NK-92 treated with Interleukin-12 subunit alpha and Interleukin-12 subunit beta, amount 100 ng/mL, for 24 hours (cell line): ENCODE measurements around the gene CLPTM1L.
"Not testable (repeated sequence)": the region's sequence is repeated elsewhere in the genome, so short reads cannot be mapped to it uniquely, and the experiment has no call there.

Experiments used
- DNase-seq: peaks from one replicate; lab custom pipeline; 2025; lab: John Stamatoyannopoulos, UW

The CLPTM1L gene

DNA sequence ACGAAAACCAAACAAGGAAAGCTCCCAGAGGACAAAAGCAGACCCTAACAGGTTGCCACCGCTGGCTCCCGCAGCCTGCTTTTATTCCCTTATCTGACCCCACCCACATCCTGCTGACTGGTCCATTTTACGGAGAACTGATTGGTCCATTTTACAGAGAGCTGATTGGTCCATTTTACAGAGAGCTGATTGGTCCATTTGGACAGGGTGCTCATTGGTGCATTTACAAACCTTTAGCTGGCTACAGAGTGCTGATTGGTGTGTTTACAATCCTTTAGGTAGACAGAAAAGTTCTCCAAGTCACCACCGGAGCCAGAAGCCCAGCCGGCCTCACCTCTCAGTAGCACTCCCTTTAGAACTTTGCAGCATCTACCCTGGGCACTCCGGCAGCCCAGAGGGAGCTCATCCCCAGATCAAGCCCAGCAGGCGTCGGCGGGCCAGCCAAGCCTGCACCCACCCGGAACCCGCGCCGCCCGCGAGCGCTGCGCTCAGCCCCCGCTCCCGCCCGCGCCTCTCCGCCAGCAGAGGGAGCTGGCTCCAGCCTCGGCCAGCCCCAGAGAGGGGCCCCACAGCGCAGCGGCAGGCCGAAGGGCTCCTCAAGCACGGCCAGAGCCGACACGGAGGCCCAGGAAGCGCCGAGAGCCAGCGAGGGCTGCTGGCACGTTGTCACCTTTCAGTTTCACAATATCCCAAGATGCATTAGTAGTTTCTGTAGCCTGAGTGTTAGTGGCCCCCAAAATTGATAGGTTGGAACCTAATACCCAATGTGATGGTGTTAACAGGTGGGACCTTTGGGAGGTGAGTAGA, 35.3 kb upstream of the CLPTM1L start:
- no peak for DNase-seq

DNA sequence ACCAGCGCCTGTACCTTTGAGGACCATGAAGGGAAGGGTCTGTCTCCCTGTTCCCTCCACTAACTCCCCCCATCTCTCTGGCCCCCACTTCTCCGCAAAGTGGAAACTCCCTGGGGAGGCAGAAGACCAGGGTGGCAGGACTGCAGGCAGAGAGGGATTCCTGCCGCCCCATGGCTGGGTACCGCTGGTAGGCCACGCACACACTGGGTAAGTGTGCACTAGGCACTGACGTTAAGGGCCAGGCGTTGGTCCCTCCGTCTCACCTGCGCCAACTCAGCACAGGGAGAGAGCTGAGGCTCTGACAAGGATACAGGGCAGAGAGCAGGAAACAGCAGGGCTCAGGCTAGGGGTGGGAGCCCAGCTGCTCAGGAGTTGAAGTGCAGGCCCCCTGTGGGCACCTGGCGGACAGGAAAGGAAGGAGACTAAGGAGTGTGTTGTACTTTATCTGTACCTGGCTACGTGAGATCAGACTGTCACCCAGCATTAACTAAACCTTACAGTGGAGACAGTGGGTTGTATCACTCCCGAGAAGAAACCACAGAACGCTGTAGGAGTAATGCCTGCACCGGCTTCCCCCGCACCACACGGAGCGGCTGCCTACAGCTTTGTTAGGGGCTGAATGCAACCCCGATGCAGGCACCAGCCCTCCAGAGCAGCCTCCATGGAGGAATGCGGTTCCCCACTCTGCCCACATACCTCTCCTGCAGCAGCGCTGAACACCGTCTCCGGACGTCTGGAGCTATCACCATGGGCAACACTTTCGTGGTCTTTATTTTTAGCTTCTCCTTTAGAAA, 34.2 kb upstream of the CLPTM1L start:
- no peak for DNase-seq

DNA sequence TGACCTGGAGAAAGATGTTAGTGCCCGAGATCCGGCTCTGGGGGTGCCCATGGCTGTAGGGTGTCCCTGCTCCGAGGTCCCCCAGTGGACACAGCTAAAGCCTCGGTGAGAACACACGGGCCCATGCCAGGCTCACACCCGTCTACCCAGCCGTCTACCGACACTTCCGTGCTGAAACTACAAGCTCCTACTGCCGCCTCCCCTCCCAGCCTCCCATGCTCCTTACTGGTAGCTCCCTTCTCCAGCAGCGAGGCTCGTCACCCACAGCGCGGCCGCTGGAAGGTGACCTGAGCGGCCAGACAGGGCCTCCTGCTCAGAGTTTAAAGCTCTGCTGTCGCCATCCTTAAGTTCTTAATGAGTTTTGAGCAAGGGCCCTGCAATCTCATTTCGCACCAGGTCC, 33.2 kb upstream of the CLPTM1L start:
- DNase-seq: no peak

DNA sequence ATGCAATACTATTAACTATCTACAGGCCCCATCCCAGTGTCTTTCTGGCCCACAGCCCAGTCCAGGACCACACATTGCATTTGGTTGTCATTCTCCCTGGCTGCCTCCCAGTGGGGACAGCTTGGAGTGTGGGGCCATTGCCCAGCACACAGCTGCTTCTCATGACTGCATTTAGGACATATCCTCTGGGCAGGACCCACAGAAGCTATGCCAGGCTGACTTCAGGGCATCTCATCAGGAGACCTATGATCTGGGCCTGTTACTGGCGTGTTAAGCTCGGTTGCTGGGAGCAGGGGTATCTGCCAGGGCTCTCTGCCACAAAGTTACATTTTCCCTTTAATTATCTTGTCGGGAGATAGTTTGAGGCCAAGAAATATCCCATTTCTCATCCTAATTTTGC, 32.1 kb upstream of the CLPTM1L start:
- DNase-seq: no peak

DNA sequence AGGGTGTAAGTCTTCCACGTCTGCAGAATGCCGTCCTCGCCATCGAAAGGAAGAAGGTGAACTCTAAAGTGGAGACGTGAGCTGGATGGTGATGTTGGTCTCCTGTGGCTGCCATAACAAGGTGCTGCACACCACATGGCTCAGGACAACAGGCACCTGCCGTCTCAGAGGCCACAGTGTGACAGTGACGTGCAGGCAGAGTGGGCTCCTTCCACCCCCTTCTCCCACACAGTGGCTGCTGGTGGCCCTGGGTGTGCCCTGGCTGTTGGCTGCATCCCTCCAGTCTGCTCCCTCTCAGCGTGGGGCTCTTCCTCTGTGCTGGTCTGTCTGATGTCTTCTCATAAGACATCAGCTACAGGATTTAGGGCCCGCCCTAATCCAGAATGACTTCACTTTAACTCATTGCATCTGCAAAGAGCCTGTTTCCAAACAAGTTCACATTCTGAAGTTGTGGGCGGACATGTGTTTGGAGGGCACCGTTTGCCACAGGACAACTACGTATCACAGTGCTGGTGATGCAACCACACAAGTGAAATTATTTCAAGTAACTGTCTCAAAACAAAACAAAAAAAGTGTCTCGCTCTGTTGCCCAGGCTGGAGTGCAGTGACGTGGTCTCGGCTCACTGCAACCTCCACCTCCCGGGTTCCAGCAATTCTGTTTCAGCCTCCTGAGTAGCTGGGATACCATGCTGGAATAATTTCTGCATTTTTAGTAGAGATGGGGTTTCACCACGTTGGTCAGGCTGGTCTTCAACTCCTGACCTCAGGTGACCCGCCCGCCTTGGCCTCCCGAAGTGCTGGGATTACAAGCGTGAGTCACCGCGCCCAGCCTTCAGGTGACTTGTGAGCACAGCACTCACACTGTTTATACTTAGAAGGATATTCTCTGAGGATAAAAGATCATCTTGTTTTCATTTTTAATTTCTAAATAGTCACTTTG, 31.2 kb upstream of the CLPTM1L start:
- DNase-seq: no peak

DNA sequence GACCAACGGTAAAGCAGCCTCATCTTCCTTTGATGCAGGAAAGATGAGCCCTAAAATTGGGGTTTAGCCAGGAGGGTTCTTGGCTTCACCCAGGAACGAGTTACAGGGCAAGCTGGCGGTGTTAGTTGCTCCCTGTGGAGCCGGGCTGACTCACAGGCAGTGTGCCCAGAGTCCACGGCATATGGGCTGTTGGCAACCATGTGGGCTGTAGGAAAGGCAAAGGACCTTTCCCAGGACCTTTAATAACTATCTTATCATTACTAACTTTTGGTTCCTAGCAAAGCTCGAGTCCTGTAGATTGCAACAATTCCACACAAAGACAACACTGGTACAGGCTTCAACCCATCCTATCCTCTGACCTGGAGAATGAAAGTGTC, 29.8 kb upstream of the CLPTM1L start:
- DNase-seq: no peak

DNA sequence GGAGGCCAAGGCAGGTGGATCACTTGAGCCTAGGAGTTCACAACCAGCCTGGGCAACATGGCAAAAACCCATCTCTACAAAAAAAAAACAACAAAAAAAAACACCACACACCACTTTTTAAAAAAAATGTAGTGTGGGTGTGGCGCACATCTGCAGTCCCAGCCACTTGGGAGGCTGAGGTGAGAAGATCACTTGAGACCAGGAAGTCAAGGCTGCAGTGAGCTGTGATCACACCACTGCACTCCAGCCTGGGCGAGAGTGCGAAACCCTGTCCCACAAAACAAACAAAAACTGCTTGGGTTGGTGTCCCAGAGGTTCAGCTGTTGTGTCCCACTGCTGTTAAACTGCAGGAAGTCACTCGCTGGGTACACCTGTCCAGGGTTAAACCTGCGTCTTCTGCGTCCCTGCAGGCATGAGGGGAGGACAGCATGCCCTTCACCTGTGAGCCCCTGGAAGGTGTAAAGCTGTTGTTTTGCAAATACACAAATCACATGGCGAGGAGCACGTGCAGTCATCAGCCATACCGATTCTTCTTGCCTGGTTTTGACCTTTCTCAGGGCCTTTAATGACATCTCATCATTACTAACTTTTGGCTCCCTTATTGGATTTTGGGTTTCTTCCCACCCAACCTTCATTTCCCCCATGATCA, 29.3 kb upstream of the CLPTM1L start:
- DNase-seq: no peak

DNA sequence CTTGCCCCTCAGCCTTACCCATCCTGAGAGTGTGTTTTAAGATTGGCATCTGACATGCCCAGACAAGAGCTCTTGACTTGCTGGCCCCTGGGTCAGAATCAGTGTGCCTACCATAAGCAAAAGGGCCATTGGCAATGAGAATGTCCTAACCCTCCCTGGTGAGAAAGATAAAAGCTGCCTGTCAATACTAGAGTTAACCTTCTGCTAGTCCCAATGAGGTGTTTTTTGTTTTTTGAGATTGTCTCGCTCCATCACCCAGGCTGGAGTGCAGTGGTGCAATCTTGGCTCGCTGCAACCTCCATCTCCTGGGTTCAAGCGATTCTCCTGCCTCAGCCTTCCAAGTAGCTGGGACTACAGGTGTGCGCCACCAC, 27.1 kb upstream of the CLPTM1L start:
- DNase-seq: not testable (repeated sequence)

DNA sequence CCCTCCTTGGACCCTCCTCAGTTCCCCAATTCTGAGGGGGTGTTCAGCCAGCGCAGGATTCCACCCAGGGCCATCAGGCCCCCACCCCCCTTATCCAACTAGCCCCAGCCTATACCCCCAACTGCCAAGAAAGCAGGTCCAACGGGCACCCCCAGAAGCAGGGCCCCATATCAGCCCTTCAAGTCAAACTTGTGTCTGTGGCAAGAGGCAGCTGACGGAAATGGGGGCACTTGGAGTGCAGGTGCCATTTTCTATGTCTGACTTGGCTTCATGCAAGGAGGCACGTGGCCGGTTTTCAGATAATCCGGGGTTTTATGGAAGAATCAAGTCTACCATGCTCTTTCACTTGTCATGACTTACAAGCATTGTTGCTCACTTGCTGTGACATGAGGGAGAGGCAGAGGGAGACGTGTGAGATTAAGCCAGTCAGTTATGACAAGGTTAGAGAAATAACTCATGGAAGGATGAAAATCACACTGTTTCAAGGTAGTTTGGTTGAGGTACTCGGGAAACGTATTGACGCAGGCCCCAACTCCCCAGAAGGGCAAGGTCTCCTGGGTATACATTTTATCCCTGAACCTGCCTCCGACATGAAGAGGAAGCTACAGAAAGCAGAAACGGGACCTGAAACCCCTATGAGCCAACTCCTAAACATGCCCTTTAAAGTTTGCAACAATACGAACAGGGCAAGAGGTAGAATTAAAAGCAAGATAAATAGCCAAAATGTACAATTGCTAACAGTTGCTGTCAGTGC, 26.5 kb upstream of the CLPTM1L start:
- no peak for DNase-seq

DNA sequence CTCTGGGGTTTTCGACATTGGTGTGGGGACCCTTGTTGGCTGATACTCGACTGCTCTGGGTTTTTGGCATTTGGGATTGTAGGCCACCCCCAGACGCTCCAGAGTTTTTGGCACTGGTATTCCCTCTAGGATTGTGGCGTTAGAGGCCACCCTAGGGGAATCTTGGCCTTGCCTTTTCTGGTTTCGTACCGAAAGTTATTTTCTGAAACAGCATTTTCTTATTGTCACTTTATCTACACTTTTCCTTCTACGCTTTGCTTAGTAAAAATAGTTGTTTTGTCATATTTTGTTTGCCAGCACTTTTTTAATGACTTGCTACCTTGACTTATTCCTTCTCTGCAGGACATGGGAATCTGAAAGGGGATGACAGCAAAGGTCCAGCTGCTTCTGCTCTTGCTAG, 25.1 kb upstream of the CLPTM1L start:
- DNase-seq: no peak

DNA sequence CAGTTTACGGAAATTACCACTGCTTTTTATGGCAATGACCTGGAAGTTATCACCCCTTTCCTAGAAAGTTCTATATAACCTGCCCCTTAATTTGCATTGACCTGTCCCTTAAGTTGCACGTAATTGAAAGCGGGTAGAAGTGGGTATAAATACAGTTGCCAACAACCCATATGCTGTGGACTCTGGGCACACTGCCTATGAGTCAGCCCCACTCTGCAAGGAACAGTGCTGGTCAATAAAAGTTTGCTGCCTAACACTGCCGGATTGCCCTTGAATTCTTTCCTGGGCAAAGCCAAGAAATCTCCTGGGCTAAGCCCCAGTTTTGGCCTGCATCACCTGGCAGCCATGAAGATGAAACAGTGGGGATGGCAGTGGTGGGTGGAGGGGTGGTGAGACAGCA, 23.9 kb upstream of the CLPTM1L start:
- DNase-seq: no peak

DNA sequence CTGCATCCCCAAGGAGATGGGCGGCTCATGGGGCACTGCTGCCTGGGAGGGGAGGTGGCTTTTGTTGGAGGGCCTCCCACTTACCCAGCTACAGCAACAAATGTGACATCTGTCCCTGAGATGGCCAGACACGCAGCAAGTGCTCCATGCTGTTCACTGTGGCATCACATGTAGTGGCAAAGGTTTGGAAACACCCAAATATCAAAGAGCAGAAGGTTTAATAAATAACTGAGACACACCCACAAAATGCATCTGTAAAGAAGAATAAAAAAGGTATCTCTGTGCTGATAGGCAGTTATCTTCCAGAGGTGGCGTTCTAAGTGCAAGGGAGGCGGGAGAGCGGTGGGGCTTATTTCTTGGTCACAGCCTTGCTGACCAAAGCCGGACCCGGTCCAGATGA, 23.3 kb upstream of the CLPTM1L start:
- no peak for DNase-seq

DNA sequence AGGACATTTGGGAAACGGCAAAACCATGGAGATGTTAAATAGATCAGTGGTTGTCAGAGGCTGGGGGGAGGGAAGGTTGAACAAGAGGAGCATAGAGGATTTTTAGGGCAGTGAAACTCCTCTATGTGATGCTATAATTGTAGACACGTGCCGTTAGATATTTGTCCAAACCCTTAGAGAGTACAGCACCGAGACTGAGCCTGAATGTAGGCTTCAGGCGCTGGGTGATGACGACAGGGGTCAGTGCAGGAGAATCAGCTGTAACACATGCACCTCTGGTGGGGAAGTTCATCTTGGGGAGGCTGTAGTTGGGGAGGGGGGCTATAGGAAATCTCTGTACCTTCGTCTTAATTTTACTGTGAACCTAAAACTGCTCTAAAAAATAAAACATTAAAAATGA, 22.2 kb upstream of the CLPTM1L start:
- no peak for DNase-seq

DNA sequence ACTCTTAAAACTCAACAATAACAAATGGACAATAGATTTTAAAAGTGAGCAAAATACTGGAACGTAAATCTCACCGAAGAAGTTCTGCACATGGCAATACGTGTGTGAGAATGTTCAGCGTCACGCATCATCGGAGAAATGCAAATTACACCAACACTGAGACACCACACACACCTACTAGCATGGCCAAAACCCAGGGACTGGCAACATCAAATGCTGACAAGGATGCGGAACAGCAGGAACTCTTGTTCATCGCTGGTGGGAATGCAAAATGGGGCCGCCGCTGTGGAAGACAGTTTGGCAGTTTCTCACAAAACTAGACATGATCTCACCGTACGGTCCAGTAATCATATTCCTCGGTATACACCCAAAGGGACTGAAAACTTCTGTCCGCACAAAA, 21.6 kb upstream of the CLPTM1L start:
- DNase-seq: no peak

DNA sequence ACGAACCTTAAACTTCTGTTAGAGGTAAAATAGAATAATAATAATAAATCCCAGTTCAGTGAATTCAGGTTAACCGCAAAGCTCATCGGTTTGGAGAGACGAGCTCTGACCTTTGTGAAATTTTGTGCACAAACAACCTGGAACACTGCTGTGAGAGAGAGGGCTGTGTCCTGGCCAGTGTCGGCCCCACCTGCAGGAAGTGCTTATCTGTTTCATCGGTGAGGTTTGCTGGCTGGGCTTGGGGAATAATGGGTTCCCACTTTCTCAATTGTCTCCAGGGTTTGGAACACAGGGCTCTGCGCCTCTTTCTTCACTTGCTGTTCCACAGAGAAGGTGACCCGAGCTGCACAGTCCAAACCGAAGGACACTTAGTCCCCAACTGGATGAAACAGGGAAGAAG, 19.3 kb upstream of the CLPTM1L start:
- no peak for DNase-seq

DNA sequence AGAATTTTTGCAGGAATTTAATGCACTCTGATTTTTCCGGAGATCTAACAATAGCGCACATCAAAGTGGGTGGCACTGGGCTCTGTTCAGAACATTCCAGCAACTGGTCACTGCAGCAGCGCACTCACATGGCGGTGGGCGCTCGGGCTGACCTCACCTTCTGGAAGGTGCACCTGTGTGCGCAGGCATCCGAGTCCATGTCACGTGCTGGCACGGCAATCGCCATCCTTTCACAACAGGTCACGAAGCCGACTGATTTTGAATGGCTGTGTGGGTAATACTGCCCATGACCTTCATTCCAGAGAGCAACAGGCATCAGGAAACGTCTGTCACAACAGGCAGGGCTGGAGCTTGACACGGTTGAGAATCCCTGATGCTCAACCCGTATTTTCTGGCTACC, 18.7 kb upstream of the CLPTM1L start:
- no peak for DNase-seq

DNA sequence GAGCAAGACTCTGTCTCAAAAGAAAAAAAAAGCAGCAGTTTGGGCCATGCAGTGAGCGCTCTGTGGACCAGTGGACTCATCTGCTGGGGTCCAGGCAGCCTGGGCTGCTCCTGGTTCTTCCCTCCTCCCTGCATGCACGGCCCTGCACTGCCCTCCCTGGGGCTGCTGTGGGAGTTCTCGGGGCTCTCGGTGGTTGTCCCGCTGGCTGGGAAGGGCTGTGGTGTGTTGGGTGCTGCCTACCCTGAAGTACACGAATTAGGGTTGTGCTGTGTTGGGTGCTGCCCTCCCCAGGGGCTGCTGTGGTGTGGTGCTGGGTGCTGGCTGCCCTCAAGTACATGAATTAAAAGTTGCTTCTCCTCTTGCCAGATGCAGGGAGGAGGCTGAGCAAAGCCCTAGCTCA, 18.3 kb upstream of the CLPTM1L start:
- no peak for DNase-seq

DNA sequence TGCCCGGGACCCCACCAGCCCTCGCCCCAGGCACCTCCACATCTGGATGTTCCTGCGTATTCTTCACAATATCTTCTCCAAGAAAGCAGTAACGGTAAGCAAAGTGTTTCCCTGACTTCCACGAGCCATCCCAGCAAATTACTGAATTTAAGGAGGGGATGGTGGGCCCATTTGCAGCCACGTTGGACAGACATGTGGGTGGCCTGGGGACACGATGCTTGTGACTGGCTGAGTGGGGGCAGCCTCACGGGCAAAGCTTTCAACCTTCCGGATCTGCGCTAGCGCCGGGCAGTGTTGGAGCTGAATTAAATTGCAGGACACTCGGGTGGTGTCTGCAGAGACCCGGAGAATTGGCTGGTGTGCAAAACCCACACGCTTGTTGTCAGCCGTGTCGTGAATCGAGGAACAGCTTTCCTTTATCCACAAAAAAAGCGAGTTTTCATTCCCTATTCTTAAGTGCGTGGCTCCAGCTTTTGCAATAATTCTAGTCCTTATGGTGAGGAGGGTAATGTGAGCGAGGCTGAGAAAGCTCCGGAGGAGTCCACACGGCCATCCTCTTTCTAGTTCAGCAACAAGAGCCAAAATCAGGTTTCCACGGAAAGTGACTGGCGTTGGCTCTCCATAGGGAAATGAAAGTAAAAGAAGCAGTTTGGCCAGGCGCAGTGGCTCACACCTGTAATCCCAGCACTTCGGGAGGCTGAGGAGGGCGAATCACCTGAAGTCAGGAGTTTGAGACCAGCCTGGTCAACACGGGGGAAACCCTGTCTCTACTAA, 17.5 kb upstream of the CLPTM1L start:
- no peak for DNase-seq

DNA sequence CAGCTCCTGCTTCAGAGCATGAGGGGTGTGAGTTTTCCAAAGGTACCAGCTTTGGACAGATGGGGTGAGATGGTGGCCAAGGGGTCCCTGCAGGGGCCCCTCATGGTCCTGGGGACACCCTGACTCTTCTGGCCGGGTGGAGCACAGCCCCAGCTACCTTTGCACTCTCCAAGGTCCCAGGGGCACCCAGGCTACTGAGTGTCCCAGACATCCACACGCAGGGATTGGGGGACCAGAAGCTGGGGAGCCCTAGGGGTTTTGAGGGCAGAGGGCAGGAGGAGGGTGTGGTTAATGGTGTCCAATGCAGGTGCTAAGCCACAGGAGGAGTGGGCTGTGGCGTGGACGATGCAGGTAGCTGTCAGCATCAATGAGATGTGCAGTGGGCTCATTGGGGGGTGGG, 16.0 kb upstream of the CLPTM1L start:
- no peak for DNase-seq

DNA sequence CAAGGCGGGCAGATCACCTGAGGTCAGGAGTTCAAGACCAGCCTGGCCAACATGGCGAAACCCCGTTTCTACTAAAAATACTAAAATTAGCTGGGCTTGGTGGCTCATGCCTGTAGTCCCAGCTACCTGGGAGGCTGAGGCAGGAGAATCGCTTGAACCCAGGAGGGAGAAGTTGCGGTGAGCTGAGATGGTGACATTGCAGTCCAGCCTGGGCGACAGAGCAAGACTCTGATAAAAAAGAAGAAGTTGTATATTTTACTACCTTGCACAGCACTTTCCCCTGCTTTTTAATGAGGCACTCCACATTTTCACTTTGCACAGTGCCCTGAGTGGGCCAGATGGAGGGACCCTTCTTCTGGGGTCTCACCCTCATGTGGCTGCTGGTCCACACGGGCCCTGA, 15.5 kb upstream of the CLPTM1L start:
- not testable (repeated sequence) for DNase-seq

DNA sequence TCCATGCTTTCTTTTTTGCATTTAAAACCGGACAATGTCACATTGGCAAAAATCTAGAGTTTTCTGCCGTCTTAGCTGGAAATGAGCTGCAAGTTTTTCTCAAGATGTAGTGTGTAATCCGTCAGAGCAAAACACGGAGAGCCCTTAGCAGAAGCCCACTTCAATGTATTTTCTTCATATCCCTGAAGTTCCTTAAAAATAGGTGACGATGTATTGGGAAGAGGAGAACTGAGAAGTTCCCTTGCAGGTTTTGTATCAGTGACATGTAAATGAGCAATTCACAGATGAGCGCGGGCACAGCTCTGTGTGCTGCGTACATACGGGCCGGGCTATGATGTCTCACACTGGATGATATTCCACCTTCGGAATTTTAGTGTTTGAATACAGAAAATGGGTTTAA, 14.8 kb upstream of the CLPTM1L start:
- DNase-seq: no peak
